HCT116 (cell line): ENCODE measurements around the gene FES. TPM values are rescaled to one million over a fixed set of nuclear protein-coding genes. Genes with fewer than 3 reads are reported as not detected.

Experiments used
- ATAC-seq: fragments of 200-7000 bp; cut with Tn5 transposase; 2 replicates; pipeline ENCODE4 v1.9.1; 2020; ENCODE audit warnings: mild to moderate bottlenecking, moderate library complexity
- BruUV-seq: library from RNA; stranded (reverse); fragments of 400-500 nt; replicated peaks from 2 replicates; lab custom pipeline; 2021; lab: Mats Ljungman, UMichigan
- CTCF ChIA-PET: fragments of 300-600 bp; sonication (Branson Sonifier 250); formaldehyde crosslinking; loops from one replicate; lab custom pipeline; 2021; ENCODE audit warnings: antibody characterized with exemption; lab: Charles Lee
- POLR2A ChIA-PET: fragments of 300-600, 350-600 bp; sonication (Branson Sonifier 250); formaldehyde crosslinking; loops from one replicate; lab custom pipeline; 2021; ENCODE audit warnings: antibody characterized with exemption; lab: Charles Lee
- RAD21 ChIA-PET, 2 experiments: fragments of 300-600 bp; sonication (Branson Sonifier 250); formaldehyde crosslinking; loops; one replicate each; lab custom pipeline; 2023; ENCODE audit warnings: low total read pairs in 2 of 2; ENCODE audit not compliant: uncharacterized antibody in 2 of 2, unreplicated experiment in 2 of 2, low non-redundant PET in 1 of 2; lab: Charles Lee
- DNase-seq: peaks from one replicate; pipeline ENCODE4 v3.0.0-alpha.2; 2010; ENCODE audit warnings: low read depth, low spot score
- H2AFZ ChIP-seq: fragments of 200-600 bp; shearing (Covaris generic), sonication (generic); 2 replicates; pipeline ENCODE4 v1.6.1; 2017; ENCODE audit warnings: low read depth, mixed run types, mixed read lengths, antibody characterized with exemption, low read length; ENCODE audit not compliant: poor library complexity, severe bottlenecking
- H3K27ac ChIP-seq: 2 replicates; pipeline ENCODE4 v1.5.1; 2012; ENCODE audit warnings: low read depth, low read length
- H3K27me3 ChIP-seq: fragments of 200-600 bp; sonication (generic); 2 replicates; pipeline ENCODE4 v1.6.1; 2016; ENCODE audit warnings: mixed run types, low read length, mixed read lengths; ENCODE audit not compliant: insufficient read depth
- H3K36me3 ChIP-seq, 2 experiments: fragments of 200-500 bp in 1 of 2; fragments of 200-600 bp in 1 of 2; sonication (Bioruptor generic) in 1 of 2; sonication (generic) in 1 of 2; 2 replicates each; pipeline versions ENCODE4 v1.5.1 to v1.6.1; 2014 to 2016; ENCODE audit warnings: low read length in 2 of 2, inconsistent platforms in 1 of 2, mixed read lengths in 1 of 2, mixed run types in 1 of 2; ENCODE audit not compliant: insufficient read depth in 2 of 2, control insufficient read depth in 1 of 2
- H3K4me1 ChIP-seq, 2 experiments: fragments of 200-600 bp in 1 of 2; sonication (generic) in 1 of 2; 2 replicates each; pipeline versions ENCODE4 v1.5.1 to v1.6.1; 2012 to 2017; ENCODE audit warnings: low read length in 2 of 2, inconsistent platforms in 1 of 2, mild to moderate bottlenecking in 1 of 2, mixed read lengths in 1 of 2, mixed run types in 1 of 2, moderate library complexity in 1 of 2; ENCODE audit not compliant: insufficient read depth in 2 of 2, control insufficient read depth in 1 of 2
- H3K4me2 ChIP-seq: fragments of 200-600 bp; sonication (generic); 2 replicates; pipeline ENCODE4 v1.6.1; 2017; ENCODE audit warnings: mixed run types, low read length, mixed read lengths
- H3K4me3 ChIP-seq, 2 experiments: fragments of 200-600 bp in 1 of 2; sonication (generic) in 1 of 2; replicated peaks in 1 of 2; 2 replicates each; pipeline ENCODE4 v1.5.1; 2011 to 2016; ENCODE audit warnings: low read length in 2 of 2, control low read depth in 1 of 2, low read depth in 1 of 2, mild to moderate bottlenecking in 1 of 2, mixed read lengths in 1 of 2, mixed run types in 1 of 2
- H3K79me2 ChIP-seq: fragments of 200-600 bp; sonication (generic); 2 replicates; pipeline ENCODE4 v1.6.1; 2017; ENCODE audit warnings: mild to moderate bottlenecking, mixed run types, low read length, moderate library complexity, mixed read lengths; ENCODE audit not compliant: insufficient read depth
- H3K9ac ChIP-seq: fragments of 200-600 bp; sonication (generic); 2 replicates; pipeline ENCODE4 v1.6.1; 2016; ENCODE audit warnings: low read length, mixed read lengths
- H3K9me2 ChIP-seq: fragments of 200-600 bp; sonication (generic), shearing (Covaris generic); 2 replicates; pipeline ENCODE4 v1.6.1; 2017; ENCODE audit warnings: mixed run types, mild to moderate bottlenecking, moderate library complexity; ENCODE audit not compliant: insufficient read depth
- H3K9me3 ChIP-seq, 2 experiments: fragments of 200-500 bp in 1 of 2; fragments of 200-600 bp in 1 of 2; sonication (Bioruptor generic) in 1 of 2; sonication (generic) in 1 of 2; 2 replicates each; pipeline ENCODE4 v1.6.1; 2014 to 2017; ENCODE audit warnings: low read length in 2 of 2, mixed read lengths in 2 of 2, inconsistent platforms in 1 of 2, low read depth in 1 of 2, mild to moderate bottlenecking in 1 of 2, mixed run types in 1 of 2, moderate library complexity in 1 of 2; ENCODE audit not compliant: control insufficient read depth in 1 of 2, insufficient read depth in 1 of 2
- H4K20me1 ChIP-seq: fragments of 200-600 bp; sonication (generic), shearing (Covaris generic); 2 replicates; pipeline ENCODE4 v1.6.1; 2017; ENCODE audit warnings: mixed run types, mild to moderate bottlenecking, moderate library complexity; ENCODE audit not compliant: insufficient read depth
- CBX3 ChIP-seq: IDR thresholded peaks from 2 replicates; pipeline ENCODE4 v1.6.1; 2012; ENCODE audit warnings: low read depth
- CEBPB ChIP-seq: IDR thresholded peaks from 2 replicates; pipeline ENCODE4 v1.6.1; 2012; ENCODE audit warnings: low read depth
- CTCF ChIP-seq, 3 experiments: fragments of 200-600 bp in 1 of 3; sonication (generic) in 1 of 3; IDR thresholded peaks in 2 of 3; conservative IDR thresholded peaks in 1 of 3; 2 replicates each; pipeline ENCODE4 v1.5.1; 2012 to 2017; ENCODE audit warnings: low read depth in 2 of 3, low read length in 2 of 3, antibody characterized with exemption in 1 of 3, borderline replicate concordance in 1 of 3, control low read depth in 1 of 3, mild to moderate bottlenecking in 1 of 3, mixed read lengths in 1 of 3, mixed run types in 1 of 3, moderate library complexity in 1 of 3; ENCODE audit not compliant: insufficient read depth in 1 of 3
- FOSL1 ChIP-seq: IDR thresholded peaks from 2 replicates; pipeline ENCODE4 v1.6.1; 2012; ENCODE audit warnings: low read depth
- POLR2A ChIP-seq: IDR thresholded peaks from 2 replicates; pipeline ENCODE4 v1.7.0; 2011; ENCODE audit warnings: borderline replicate concordance; ENCODE audit not compliant: insufficient read depth, insufficient read length; ENCODE audit errors: extremely low read depth
- SP1 ChIP-seq: IDR thresholded peaks from 2 replicates; pipeline ENCODE4 v1.6.1; 2012; ENCODE audit warnings: low read depth
- SRF ChIP-seq: IDR thresholded peaks from 2 replicates; pipeline ENCODE4 v1.6.1; 2012; ENCODE audit warnings: low read depth
- YY1 ChIP-seq: IDR thresholded peaks from 2 replicates; pipeline ENCODE4 v1.6.1; 2011; ENCODE audit warnings: low read length, low read depth, moderate library complexity, mild to moderate bottlenecking; ENCODE audit not compliant: insufficient replicate concordance; ENCODE audit errors: extremely low read depth
- ZFX ChIP-seq: fragments of 450-650 bp; IDR thresholded peaks from 2 replicates; pipeline ENCODE4 v1.6.1; 2017
- ZNF274 ChIP-seq: fragments of 200-500 bp; sonication (Bioruptor generic); IDR thresholded peaks from 2 replicates; pipeline ENCODE4 v1.6.1; 2014; ENCODE audit warnings: mild to moderate bottlenecking, low read depth, low read length, inconsistent platforms
- intact Hi-C: fragments of 100-400 bp; cut with micrococcal nuclease; formaldehyde crosslinking; loops from 2 replicates; pipeline ENCODE4 v1.10.0; 2022
- total RNA-seq: library from RNA; stranded (reverse); gene quantifications from one replicate; pipeline ENCODE4 v1.2.1, GENCODE V29; 2021; ENCODE audit not compliant: unreplicated experiment
- TF ChIP-seq, protein P1 (sequence below): IDR thresholded peaks from 2 replicates; pipeline ENCODE4 v1.6.1; 2011; ENCODE audit warnings: mild to moderate bottlenecking, low read length, moderate library complexity; ENCODE audit not compliant: insufficient replicate concordance; ENCODE audit errors: extremely low read depth
- TF ChIP-seq, protein P2 (sequence below): IDR thresholded peaks from 2 replicates; pipeline ENCODE4 v1.6.1; 2012; ENCODE audit warnings: low read depth

Gene FES
- total RNA-seq, 1 experiment from 2014 or later: 5.3 TPM

DNA sequence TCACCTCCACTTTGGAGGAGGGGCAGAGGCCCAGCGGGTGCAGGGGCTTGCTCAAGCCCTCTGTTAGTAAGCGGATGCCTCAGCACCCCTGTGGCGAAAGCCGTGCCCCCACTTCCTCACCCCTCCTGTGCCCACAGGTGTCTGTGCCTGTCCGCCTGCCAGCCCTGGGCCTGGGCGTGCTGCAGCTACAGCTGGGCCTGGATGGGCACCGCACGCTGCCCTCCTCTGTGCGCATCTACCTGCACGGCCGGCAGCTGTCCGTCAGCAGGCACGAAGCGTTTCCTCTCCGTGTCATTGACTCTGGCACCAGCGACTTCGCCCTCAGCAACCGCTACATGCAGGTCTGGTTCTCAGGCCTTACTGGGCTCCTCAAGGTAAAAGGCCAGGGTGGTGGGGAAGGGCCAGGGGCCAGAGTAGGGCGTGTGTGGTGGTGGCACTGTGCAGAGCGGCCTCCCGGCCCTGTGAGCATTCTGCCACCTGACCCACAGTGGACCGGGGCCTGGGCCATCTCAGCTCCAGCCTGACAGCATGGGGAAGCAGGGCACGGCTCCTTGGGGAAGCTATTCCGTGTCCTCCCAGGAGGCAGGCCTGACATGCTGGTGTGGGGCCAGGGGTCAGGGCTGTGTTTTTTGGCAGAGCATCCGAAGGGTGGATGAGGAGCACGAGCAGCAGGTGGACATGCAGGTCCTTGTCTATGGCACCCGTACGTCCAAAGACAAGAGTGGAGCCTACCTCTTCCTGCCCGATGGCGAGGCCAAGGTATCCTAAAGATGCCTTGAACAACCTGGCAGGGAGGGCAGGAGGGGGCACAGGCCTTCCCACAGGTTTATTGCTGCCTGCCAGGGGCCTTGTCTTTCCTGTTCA is 27.8 kb downstream of the FES start (continued):
- no peak for TF ChIP-seq YY1

- ATAC-seq (no peak), DNase-seq (no peak)
- Histone ChIP-seq H3K4me2 (no peak overlapping the region), H4K20me1 (no peaks in the 10 kb centered on the region), H3K79me2 (no peaks in the 10 kb centered on the region), H3K4me3 (no peak overlapping the region), H3K36me3 (peaks cover 0 to 4% of the 10 kb centered on the region in 2 experiments; a peak in 2 of 4 replicates), H3K27ac (no peak overlapping the region), H3K4me1 (no peaks in the 10 kb centered on the region), H3K27me3 (no peaks in the 10 kb centered on the region), H3K9ac (no peak overlapping the region), H2AFZ (no peak overlapping the region), H3K9me2 (no peaks in the 10 kb centered on the region), H3K9me3 (no peaks in the 10 kb centered on the region)
- BruUV-seq: no TSS peak
- TF ChIP-seq POLR2A: no peak
- TF ChIP-seq CTCF (IDR thresholded peaks at IDR 0.05 in 2 of 3, conservative IDR thresholded peaks at IDR 0.05 in 1 of 3; ENCODE audit: borderline replicate concordance in 1 of 3, insufficient read depth in 1 of 3, low read depth in 2 of 3, low read length in 2 of 3): no peak
- TF ChIP-seq FOSL1: no peak
- no peak for TF ChIP-seq CEBPB
- TF ChIP-seq ZFX: no peak
- TF ChIP-seq SP1: no peak
- TF ChIP-seq, protein P1, sequence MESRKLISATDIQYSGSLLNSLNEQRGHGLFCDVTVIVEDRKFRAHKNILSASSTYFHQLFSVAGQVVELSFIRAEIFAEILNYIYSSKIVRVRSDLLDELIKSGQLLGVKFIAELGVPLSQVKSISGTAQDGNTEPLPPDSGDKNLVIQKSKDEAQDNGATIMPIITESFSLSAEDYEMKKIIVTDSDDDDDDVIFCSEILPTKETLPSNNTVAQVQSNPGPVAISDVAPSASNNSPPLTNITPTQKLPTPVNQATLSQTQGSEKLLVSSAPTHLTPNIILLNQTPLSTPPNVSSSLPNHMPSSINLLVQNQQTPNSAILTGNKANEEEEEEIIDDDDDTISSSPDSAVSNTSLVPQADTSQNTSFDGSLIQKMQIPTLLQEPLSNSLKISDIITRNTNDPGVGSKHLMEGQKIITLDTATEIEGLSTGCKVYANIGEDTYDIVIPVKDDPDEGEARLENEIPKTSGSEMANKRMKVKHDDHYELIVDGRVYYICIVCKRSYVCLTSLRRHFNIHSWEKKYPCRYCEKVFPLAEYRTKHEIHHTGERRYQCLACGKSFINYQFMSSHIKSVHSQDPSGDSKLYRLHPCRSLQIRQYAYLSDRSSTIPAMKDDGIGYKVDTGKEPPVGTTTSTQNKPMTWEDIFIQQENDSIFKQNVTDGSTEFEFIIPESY: no peak
- TF ChIP-seq SRF: no peak
- TF ChIP-seq CBX3: no peak
- TF ChIP-seq, protein P2, sequence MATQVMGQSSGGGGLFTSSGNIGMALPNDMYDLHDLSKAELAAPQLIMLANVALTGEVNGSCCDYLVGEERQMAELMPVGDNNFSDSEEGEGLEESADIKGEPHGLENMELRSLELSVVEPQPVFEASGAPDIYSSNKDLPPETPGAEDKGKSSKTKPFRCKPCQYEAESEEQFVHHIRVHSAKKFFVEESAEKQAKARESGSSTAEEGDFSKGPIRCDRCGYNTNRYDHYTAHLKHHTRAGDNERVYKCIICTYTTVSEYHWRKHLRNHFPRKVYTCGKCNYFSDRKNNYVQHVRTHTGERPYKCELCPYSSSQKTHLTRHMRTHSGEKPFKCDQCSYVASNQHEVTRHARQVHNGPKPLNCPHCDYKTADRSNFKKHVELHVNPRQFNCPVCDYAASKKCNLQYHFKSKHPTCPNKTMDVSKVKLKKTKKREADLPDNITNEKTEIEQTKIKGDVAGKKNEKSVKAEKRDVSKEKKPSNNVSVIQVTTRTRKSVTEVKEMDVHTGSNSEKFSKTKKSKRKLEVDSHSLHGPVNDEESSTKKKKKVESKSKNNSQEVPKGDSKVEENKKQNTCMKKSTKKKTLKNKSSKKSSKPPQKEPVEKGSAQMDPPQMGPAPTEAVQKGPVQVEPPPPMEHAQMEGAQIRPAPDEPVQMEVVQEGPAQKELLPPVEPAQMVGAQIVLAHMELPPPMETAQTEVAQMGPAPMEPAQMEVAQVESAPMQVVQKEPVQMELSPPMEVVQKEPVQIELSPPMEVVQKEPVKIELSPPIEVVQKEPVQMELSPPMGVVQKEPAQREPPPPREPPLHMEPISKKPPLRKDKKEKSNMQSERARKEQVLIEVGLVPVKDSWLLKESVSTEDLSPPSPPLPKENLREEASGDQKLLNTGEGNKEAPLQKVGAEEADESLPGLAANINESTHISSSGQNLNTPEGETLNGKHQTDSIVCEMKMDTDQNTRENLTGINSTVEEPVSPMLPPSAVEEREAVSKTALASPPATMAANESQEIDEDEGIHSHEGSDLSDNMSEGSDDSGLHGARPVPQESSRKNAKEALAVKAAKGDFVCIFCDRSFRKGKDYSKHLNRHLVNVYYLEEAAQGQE: no peak
- TF ChIP-seq ZNF274: no peak
- CTCF ChIA-PET: no interaction called here
- POLR2A ChIA-PET: interaction anchor here (0.6 kb wide), 1 partner anchor 621 kb away, joined by 3 read pairs; no protein-coding TSS in a partner anchor
- intact Hi-C loops: no loop called here
- RAD21 ChIA-PET: no interaction called here
These were observed 28.4 kb downstream of the FES start for GRCh38 chr15:90912770-90913075.
